AML-193 (cell line): ENCODE data around the gene TSKU.

Source experiments
- DNase-seq, 2 experiments: peaks; one replicate each; lab custom pipeline; 2025; lab: John Stamatoyannopoulos, UW

Gene TSKU

GRCh38 chr11:76770642-76771445 is 12.3 kb upstream of the TSKU start:
- no peak for DNase-seq

GRCh38 chr11:76771446-76772099 is 11.6 kb upstream of the TSKU start:
- no peak for DNase-seq

DNA sequence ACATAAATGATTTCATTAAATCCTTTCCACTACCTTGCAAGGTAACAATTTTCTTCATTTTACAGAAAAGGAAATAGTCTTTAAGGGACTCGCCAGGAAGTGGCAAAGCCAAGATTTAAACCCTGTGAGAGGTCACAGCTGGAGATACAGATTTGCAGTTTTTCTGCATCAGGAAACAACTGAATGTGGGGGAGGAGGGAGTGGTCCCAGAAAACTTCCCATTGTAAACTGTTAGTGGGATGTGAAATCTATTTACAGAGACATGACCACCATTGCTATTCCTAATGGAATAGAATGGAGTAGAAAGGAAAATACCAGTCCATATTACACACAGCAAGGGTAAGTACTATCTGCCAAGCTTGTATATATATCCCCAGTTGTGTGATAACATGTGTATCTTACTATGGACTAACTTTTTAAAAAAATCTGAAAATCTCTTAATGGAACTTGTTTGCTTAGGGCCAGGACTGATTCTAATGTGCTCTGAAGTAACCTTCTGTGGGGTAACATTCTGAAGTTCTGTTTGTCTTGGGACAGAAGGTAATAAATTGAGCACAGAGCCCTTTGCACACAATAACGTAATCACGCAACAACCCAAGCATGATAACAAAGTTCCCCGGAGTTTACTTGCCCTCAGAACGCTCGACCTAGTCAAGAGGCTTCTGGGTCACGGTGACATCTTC is 10.9 kb upstream of the TSKU start:
- no peak for DNase-seq

DNA sequence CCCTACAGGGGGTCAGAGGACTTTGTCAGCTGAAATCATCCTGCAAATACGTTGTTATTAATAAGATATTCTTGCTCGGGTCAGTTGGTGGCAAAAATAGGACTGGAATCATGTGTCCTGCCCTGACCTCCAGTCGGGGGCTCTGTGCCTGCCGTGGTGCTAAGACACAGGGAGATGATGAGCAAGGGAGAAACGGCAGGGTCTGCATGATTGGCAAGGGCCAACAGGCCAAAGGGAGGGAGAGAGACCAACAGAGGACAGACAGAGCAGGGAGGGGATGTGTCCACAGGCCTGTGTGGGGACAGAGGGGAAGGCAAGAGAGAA is 10.4 kb upstream of the TSKU start:
- DNase-seq = no peak

- no peak for DNase-seq
These were observed 9.2 kb upstream of the TSKU start for GRCh38 chr11:76773921-76774361.

DNA sequence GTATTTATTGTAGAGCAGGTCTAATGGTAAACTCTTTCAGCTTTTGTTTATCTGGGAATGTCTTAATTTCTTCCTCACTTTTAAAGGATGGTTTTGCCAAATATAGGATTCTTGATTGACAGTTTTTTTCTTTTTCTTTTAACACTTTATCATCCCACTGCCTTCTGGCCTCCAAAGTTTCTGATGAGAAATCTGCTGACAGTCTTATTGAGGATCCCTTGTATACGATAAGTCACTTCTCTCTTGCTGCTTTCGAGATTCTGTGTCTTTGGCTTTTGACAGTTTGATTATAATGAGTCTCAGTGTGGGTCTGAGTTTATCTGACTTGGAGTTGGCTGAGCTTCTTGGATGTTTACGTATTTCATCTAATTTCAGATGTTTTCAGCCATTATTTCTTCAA is 6.7 kb upstream of the TSKU start:
- DNase-seq = no peak

DNA sequence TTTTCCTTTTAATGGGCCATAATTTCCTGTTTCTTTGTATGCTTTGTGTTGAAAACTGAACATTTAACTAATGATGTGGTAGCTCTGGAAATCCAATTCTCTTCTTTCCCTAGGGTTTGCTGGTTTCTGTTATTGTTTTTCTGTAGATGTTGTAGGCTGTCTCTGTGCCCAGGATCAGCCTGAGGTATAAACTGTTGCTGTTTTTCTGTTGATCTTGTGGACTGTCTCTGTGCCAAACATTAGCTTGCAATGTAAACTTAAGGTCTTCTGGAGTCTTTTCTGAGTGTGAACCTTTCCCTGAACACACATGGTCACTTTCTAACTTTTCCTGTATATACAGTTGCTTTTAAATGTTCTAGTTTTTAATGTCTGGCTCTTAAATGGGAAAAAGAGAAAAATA is 5.9 kb upstream of the TSKU start:
- no peak for DNase-seq

DNA sequence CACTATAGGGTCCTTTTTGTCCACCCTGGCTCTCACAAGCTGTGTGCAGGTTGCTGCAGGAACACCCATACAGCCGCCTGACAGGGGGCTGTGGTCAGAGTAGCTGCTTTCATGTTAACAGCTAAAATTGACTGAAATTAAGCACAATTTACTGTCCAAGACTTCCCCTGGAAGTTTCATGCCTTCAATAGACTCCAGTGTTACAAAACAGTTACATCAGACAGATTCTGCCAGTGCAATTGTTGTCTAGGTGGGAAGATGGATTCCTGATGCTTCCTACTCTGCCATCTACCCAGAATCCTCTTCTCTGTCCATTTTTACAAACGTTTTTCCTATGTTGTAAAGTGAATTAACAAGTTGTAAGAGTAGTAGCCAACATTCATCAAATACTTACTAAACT is 5.3 kb upstream of the TSKU start:
- DNase-seq = no peak

DNA sequence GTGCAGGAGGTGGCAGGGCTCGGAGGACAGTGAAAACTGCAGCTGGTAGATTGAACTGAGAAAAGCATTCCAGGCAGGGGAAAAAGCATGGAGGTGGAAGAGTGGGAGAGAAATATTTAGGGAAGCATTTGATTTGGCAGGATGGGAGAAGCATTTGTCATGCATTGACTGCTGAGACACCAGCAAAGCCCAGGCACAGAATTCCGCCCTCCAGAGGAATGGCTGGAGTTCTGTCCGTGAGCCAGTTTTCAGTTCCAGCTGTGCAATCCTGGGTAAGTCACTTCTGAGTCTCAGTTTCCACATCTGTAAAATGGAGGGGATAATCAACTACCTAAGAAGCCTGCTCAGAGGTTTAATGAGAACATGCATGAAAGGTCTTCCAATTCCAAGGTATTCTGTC is 4.3 kb upstream of the TSKU start:
- no peak for DNase-seq

DNA sequence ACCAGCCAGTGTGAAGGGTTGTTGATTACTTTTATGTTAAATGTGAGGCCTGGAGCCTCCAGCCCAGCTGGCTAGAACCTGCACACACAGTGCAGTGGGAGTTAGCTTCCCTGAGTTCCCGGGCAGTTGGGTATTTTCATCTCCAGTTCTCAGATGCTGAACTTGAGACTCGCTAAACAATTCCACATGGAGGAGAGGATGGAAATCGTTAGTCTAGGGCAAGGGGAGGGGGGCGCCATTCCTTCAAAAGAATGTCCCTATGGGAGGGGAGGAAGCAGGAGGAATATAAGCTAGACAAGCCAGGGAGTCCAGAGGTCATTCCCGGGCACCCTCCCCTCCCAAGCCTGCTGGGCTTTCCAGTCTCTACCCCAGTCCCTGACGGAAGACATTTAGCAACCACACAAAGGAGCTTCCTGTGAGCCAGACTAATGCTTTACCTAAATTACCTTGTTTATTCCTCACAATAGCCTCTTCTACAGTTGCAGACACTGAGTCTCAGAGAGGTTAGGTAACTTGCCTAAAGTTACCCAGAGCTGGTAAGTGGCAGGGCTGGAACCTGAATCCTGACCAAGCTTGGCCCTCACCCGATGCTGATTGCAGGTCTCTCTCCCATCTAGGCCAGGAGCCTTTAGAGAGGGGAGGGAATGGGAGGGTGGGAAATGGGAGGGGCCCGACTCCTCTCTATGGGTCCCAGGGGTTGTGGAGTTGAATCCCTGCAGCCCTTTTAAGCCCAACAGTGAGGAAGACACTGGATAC is 1.9 kb upstream of the TSKU start:
- DNase-seq = no peak

DNA sequence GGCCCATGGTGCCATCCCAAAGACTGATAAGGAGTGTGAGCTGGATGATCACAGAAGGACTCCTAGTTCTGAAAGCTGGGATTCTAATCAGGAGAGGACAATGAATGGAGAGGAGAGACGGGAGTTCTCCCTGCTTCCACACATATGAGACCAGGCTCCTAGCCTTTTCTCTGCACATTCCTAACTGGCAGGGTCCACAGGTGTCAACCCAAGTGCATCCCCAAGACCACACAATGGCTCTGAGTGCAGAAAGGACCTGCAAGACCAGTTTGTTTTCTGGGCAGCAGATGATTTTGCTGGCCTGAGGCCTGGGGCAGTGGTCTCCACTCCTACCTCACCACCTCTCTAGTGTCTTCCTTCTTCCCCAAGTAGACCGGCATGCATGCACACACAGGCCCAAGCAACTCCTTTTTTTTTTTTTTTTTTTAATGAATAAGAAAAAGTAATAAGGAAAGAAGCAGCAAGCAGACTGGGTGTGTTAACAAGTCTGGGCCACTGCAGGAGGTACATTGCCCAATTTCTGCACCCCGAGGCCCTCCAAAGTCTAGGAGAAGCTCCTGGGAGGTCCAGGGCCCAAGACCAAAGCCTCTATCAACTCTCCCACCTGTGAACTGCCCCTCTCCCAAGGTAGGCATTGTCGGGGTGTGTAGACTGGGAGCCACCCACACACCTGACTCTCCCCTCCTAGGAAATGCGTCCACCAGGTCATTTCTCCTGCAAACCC is 1.2 kb upstream of the TSKU start:
- DNase-seq = no peak

DNA sequence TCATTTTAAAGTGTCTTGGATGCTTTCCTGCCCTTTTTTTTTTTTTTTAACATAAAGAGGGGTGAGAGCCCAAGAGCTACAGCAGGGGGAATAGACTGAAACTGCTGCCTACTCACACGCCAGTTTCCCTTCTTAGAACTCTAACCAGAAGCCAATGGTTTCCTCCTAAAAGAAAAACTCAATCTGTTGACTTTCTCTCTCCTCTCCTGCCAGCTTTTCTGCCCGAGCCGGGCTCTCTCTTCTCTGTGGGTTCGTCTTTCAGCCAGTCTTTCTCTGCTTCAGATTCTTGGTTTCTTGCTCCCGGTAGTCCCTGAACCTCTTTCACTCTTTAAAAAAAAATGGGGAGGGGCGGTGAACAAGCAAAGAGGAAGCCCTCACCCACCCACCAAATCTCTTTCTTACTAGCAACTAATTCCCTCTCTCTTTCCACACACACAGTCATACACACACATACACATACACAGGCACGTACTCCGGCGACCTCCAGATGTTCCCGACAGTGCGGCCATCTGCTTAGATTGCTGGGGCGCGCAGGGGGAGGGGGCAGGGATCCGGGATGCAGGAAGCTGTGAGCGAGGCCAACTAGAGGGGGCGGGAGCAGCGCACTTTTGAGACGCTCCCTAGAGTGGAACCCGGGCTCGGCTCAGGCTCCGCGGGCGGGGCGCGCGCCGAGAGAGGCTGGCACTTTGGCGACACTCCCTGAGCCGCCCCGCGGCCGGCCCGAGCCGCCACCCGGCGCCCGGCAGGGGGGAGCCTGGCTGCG is 444 bp upstream of the TSKU start:
- DNase-seq = peak in 1 of 2 experiments; percentile 26

DNA sequence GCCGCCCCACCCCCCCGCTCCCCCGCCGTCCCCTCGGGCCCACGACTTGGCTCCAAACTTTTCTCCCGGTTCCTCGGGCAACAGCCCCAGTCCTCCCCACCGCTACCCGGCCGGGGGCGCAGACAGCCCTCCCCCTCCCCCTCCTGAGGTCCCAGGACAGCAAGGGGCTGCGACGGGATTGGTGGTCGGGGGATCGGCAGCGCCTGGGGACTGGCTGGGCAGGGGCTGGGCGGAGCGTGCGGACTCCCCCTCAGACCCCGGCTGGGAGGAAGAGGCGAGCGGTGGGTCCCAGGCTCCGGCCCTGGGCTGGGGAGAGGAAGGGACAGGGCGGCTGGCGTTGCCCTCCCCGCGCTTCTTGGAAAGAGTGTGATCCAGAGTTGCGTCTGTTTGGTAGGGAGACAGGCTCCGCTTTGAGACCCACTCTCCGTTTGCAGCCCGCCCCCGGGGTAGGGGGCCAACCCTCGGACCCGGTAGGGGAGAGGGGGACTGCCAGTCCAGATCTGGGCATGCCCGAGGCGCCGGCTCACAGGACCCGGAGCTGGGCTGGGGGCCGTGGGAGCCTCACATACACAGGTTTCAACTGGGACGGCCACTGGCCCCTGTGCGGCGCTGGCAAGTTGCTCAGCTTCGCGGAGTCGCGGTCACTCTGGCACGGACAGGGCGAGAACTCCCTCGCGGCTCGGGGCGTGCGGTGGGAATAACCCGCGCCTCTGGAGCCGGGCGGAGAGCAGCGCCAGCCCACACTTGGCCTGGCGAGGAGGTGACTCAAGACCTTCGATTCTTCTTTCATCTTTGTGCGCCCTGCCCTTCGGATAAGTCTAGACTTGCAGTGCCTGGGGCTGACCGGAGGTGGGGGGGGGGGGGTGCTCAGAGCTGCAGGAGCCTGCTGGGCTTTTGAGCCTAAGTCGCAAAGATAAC is 999 bp downstream of the TSKU start:
- DNase-seq = no peak

GRCh38 chr11:76785513-76785912 is 2.4 kb downstream of the TSKU start:
- no peak for DNase-seq

GRCh38 chr11:76786016-76786415 is 2.9 kb downstream of the TSKU start:
- no peak for DNase-seq

- DNase-seq = no peak
These were observed 3.4 kb downstream of the TSKU start for GRCh38 chr11:76786441-76787014.

- DNase-seq = no peak
These were observed 4.1 kb downstream of the TSKU start for GRCh38 chr11:76787271-76787670.

GRCh38 chr11:76787911-76788596 is 4.9 kb downstream of the TSKU start:
- no peak for DNase-seq
